ENCODE data around the gene KLHL18.

DNA sequence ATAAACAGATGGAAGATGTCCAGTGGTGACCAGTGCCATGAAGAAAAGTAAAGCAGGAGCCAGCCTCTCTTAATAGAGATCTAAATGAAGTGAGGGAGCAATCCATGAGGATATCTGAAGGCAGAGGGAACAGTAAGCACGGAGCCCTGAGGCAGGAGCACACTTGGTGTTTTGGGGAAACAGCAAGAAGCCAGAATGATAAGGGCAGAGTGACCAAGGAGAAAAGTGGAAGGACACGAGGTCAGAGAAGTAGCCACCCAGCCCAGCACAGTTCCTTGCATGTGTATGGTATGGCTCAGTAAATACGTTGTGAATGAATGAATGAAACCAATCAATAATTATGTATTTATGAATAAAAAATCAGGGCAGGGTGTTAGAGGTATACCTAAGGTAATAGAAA, 11.6 kb downstream of the KLHL18 start:
- TF ChIP-seq, protein P1, sequence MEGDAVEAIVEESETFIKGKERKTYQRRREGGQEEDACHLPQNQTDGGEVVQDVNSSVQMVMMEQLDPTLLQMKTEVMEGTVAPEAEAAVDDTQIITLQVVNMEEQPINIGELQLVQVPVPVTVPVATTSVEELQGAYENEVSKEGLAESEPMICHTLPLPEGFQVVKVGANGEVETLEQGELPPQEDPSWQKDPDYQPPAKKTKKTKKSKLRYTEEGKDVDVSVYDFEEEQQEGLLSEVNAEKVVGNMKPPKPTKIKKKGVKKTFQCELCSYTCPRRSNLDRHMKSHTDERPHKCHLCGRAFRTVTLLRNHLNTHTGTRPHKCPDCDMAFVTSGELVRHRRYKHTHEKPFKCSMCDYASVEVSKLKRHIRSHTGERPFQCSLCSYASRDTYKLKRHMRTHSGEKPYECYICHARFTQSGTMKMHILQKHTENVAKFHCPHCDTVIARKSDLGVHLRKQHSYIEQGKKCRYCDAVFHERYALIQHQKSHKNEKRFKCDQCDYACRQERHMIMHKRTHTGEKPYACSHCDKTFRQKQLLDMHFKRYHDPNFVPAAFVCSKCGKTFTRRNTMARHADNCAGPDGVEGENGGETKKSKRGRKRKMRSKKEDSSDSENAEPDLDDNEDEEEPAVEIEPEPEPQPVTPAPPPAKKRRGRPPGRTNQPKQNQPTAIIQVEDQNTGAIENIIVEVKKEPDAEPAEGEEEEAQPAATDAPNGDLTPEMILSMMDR (conservative IDR thresholded peaks at IDR 0.05; ENCODE audit: low read depth, low read length), result no peak
- TF ChIP-seq BHLHE40 (IDR thresholded peaks at IDR 0.05; ENCODE audit: low read depth, low read length) (no peak), CHD1 (IDR thresholded peaks at IDR 0.05; ENCODE audit: low read depth, low read length) (no peak), MXI1 (IDR thresholded peaks at IDR 0.05; ENCODE audit: borderline replicate concordance, low read depth, low read length) (no peak), POLR2A (IDR thresholded peaks at IDR 0.05; ENCODE audit: low read depth, low read length) (no peak), RFX5 (IDR thresholded peaks at IDR 0.05; ENCODE audit: low read depth, low read length) (no peak), SMC3 (IDR thresholded peaks at IDR 0.05; ENCODE audit: low read depth, low read length) (no peak), RAD21 (IDR thresholded peaks at IDR 0.05; ENCODE audit: low read length) (no peak), RCOR1 (IDR thresholded peaks at IDR 0.05; ENCODE audit: insufficient replicate concordance, low read length) (no peak), NFE2L2 (IDR thresholded peaks at IDR 0.05; ENCODE audit: low read depth, low read length) (no peak), MAZ (IDR thresholded peaks at IDR 0.05; ENCODE audit: borderline replicate concordance, low read depth, low read length) (no peak), MAFK (IDR thresholded peaks at IDR 0.05; ENCODE audit: low read depth, low read length) (no peak)
- TF ChIP-seq, protein P2, sequence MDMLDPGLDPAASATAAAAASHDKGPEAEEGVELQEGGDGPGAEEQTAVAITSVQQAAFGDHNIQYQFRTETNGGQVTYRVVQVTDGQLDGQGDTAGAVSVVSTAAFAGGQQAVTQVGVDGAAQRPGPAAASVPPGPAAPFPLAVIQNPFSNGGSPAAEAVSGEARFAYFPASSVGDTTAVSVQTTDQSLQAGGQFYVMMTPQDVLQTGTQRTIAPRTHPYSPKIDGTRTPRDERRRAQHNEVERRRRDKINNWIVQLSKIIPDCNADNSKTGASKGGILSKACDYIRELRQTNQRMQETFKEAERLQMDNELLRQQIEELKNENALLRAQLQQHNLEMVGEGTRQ (IDR thresholded peaks at IDR 0.05; ENCODE audit: low read depth, low read length), result no peak
- TF ChIP-seq, protein P3, sequence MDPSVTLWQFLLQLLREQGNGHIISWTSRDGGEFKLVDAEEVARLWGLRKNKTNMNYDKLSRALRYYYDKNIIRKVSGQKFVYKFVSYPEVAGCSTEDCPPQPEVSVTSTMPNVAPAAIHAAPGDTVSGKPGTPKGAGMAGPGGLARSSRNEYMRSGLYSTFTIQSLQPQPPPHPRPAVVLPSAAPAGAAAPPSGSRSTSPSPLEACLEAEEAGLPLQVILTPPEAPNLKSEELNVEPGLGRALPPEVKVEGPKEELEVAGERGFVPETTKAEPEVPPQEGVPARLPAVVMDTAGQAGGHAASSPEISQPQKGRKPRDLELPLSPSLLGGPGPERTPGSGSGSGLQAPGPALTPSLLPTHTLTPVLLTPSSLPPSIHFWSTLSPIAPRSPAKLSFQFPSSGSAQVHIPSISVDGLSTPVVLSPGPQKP (IDR thresholded peaks at IDR 0.05; ENCODE audit: borderline replicate concordance, low read depth, low read length), result no peak

All from IMR-90 (cell line).